ENCODE data around the gene UNC93B1. TPM values are rescaled to one million over a fixed set of nuclear protein-coding genes. Genes with fewer than 3 reads are reported as not detected.

UNC93B1 gene
- total and polyA plus RNA-seq, 2 of the 8 experiments (the other 6 are each of a cell fraction or from before 2014, with no cell fraction given): 18.9 to 34.3 TPM

GRCh38 chr11:68038226-68038717, 34.4 kb upstream of the UNC93B1 start:
- Histone ChIP-seq H3K56ac (replicated peaks; ENCODE audit: insufficient read length, low read depth, low read length) (peak overlapping the region; percentile 59), H4K91ac (replicated peaks; ENCODE audit: insufficient read length, low read length) (peak overlapping the region; percentile 88), H3K9me3 (ENCODE audit: insufficient read depth in 2 of 2, low read depth in 1 of 2, low read length in 1 of 2) (no peaks in the 10 kb centered on the region), H3K9ac (replicated peaks in 1 of 4; ENCODE audit: extremely low read depth in 1 of 4, low read depth in 3 of 4, low read length in 3 of 4) (peak overlapping the region in 2 of 4 experiments; percentile 29 to 48; a peak in 2 of 7 replicates), H3K79me1 (ENCODE audit: low read depth, low read length) (no peaks in the 10 kb centered on the region; the same call in 1 of the 2 replicates), H2AK5ac (ENCODE audit: low read depth, low read length) (peak overlapping the region; percentile 60; the same call in 1 of the 2 replicates), H3K4ac (replicated peaks; ENCODE audit: insufficient read length, low read depth, low read length) (peak overlapping the region; percentile 94), H3K27ac (ENCODE audit: low read depth, low read length) (no peak overlapping the region), H4K8ac (ENCODE audit: extremely low read depth, insufficient read depth, low read length) (peak overlapping the region; percentile 90), H2BK120ac (replicated peaks; ENCODE audit: low read depth, low read length) (peak overlapping the region; percentile 83), H2BK12ac (ENCODE audit: low read depth, low read length) (peak overlapping the region; percentile 33; the same call in 1 of the 2 replicates), H2AFZ (ENCODE audit: low read length) (no peak overlapping the region), H3K27me3 (replicated peaks in 1 of 4; ENCODE audit: control insufficient read depth in 3 of 4, extremely low read depth in 1 of 4, insufficient read depth in 3 of 4, low read length in 3 of 4) (no peaks in the 10 kb centered on the region), H3K4me1 (replicated peaks in 1 of 4; ENCODE audit: control insufficient read depth in 3 of 4, insufficient read depth in 4 of 4, low read length in 3 of 4) (peaks cover 4 to 25% (median 20%) of the 10 kb centered on the region in 4 experiments), H2BK5ac (ENCODE audit: low read depth, low read length) (peak overlapping the region; percentile 71; the same call in 1 of the 2 replicates), H4K5ac (ENCODE audit: insufficient read length, low read depth, low read length) (peak overlapping the region; percentile 59), H3K18ac (ENCODE audit: extremely low read depth, low read length) (peak overlapping the region; percentile 97), H3K4me3 (ENCODE audit: extremely low read depth in 1 of 4, insufficient read depth in 2 of 4, low read depth in 3 of 4, low read length in 4 of 4) (peak overlapping the region; percentile 22 to 66 (median 42); a peak in 4 of 8 replicates), H3K36me3 (ENCODE audit: control insufficient read depth in 2 of 4, insufficient read depth in 4 of 4, low read length in 3 of 4) (peaks cover 2 to 11% (median 8%) of the 10 kb centered on the region in 4 experiments; a peak in 7 of 8 replicates), H3K23ac (ENCODE audit: insufficient read length) (no peak overlapping the region), H2BK20ac (ENCODE audit: low read length) (0 out of 2 replicates have a peak overlapping the region, but pooled peaks have one; percentile 61), H3K23me2 (ENCODE audit: low read depth, low read length) (no peaks in the 10 kb centered on the region; the same call in 1 of the 2 replicates), H3K79me2 (ENCODE audit: control insufficient read depth in 1 of 2, insufficient read depth in 2 of 2, low read length in 2 of 2) (no peaks in the 10 kb centered on the region), H4K20me1 (replicated peaks in 1 of 2; ENCODE audit: control insufficient read depth in 1 of 2, insufficient read depth in 2 of 2, low read length in 2 of 2) (peaks cover 0 to 2% of the 10 kb centered on the region in 2 experiments), H2BK15ac (ENCODE audit: low read length) (peak overlapping the region; percentile 81; the same call in 1 of the 2 replicates), H3K14ac (ENCODE audit: insufficient read length) (no peak overlapping the region), H3K4me2 (ENCODE audit: insufficient read depth in 1 of 2, low read depth in 2 of 2, low read length in 2 of 2) (peak overlapping the region; percentile 26 to 77; a peak in 3 of 4 replicates)
- TF ChIP-seq POLR2AphosphoS5 (IDR thresholded peaks at IDR 0.05; ENCODE audit: low read depth, low read length) (no peak), ATF3 (IDR thresholded peaks at IDR 0.05; ENCODE audit: insufficient read depth, low read depth, low read length) (no peak), ZNF274 (IDR thresholded peaks at IDR 0.05; ENCODE audit: borderline replicate concordance, extremely low read depth, low read length) (no peak), CTCF (IDR thresholded peaks at IDR 0.05; ENCODE audit: control extremely low read depth in 1 of 3, insufficient read depth in 1 of 3, low read depth in 1 of 3, low read length in 3 of 3) (no peak), SIX5 (IDR thresholded peaks at IDR 0.05; ENCODE audit: low read depth, low read length) (no peak)
- DNase-seq (ENCODE audit: low read depth in 1 of 2, low spot score in 2 of 2): no peak
- ChIA-PET POLR2A (ENCODE audit: partially characterized antibody) (interaction anchor here (0.9 to 16.6 kb wide), 14 partner anchors 8 to 170 kb away, joined by 3 to 183 read pairs (median 4); partner anchors contain the start of gene CHKA), CTCF (ENCODE audit: partially characterized antibody) (interaction anchor here (1.6 to 2.3 kb wide), 3 partner anchors 13 to 30 kb away, joined by 3 to 6 read pairs (median 4); no protein-coding TSS in a partner anchor)
- 54% methylated on average over 13 of the region's 13 CpGs; no CpG with 5 or more reads in 1 of the 2 experiments for WGBS, 2 experiments (ENCODE audit: extremely low coverage in 1 of 2, insufficient coverage in 1 of 2, insufficient read length in 1 of 2, insufficient replicate concordance in 2 of 2, low coverage in 1 of 2, low lambda C conversion rate in 2 of 2, missing lambda C conversion rate in 1 of 2)
- FAIRE-seq: no peak

Data from H1 (cell line).